ENCODE measurements around the gene RNF128. TPM values are rescaled to one million over a fixed set of nuclear protein-coding genes. Genes with fewer than 3 reads are reported as not detected.

The RNF128 gene, protein sequence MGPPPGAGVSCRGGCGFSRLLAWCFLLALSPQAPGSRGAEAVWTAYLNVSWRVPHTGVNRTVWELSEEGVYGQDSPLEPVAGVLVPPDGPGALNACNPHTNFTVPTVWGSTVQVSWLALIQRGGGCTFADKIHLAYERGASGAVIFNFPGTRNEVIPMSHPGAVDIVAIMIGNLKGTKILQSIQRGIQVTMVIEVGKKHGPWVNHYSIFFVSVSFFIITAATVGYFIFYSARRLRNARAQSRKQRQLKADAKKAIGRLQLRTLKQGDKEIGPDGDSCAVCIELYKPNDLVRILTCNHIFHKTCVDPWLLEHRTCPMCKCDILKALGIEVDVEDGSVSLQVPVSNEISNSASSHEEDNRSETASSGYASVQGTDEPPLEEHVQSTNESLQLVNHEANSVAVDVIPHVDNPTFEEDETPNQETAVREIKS
- 0.17 TPM in 1 of 2 replicates, not detected in the other for total RNA-seq (2021)
- percentile 8 among the genes with signal in this experiment for Bru-seq, nascent RNA
- percentile 10 among the genes with signal in this experiment for BruChase-seq, experiment 1, labeled RNA remaining after a 2-hour chase
- percentile 6 among the genes with signal in this experiment for BruChase-seq, experiment 2, labeled RNA remaining after a 6-hour chase
- long read RNA-seq: 0 reads

DNA sequence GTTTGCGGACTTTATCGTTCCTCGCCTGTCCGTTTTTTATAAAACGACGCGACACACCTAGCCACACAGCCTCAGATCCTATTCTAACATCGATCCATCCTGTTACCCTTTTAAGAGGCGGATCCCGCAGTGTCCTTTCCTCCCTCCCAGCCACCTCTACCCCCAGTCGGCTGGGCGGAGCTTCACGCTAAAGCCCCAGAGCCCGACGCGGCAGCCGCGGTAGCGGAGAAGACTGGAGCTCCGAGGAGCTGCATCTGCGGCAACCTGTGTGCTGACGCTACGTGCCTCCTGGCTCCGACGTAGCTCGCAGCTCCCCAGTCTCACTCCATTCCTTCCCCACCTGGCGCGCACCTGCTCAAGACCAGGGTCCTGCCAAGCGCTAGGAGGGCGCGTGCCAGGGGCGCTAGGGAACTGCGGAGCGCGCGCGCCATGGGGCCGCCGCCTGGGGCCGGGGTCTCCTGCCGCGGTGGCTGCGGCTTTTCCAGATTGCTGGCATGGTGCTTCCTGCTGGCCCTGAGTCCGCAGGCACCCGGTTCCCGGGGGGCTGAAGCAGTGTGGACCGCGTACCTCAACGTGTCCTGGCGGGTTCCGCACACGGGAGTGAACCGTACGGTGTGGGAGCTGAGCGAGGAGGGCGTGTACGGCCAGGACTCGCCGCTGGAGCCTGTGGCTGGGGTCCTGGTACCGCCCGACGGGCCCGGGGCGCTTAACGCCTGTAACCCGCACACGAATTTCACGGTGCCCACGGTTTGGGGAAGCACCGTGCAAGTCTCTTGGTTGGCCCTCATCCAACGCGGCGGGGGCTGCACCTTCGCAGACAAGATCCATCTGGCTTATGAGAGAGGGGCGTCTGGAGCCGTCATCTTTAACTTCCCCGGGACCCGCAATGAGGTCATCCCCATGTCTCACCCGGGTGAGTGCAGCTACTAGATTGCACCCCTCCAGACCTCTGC is at the start of gene RNF128:
Gene RNF128, plus strand, starts transcription at position 217 of the 953 bp plus-strand sequence. Its CDS starts 213 bp downstream, at position 430.
- Histone ChIP-seq H3K9me2 (ENCODE audit: insufficient read depth) (no peaks in the 10 kb centered on the region), H3K79me2 (ENCODE audit: low read depth) (no peaks in the 10 kb centered on the region), H3K4me1 (replicated peaks; ENCODE audit: insufficient read depth) (no peaks in the 10 kb centered on the region; the same call in 1 of the 2 replicates), H3K4me3 (peak within 1 kb of the TSS; percentile 71), H3K36me3 (ENCODE audit: low read depth) (no peaks in the 10 kb centered on the region), H3K9me3 (ENCODE audit: insufficient read depth, low read depth) (no peaks in the 10 kb centered on the region), H3K4me2 (peak within 1 kb of the TSS; percentile 92), H4K20me1 (ENCODE audit: insufficient read depth) (no peaks in the 10 kb centered on the region), H3K27me3 (ENCODE audit: insufficient read depth, low read depth) (no peaks in the 10 kb centered on the region), H3F3A (ENCODE audit: insufficient read depth, low read depth) (no peaks in the 10 kb centered on the region; the same call in 1 of the 2 replicates), H2AFZ (peak within 1 kb of the TSS; percentile 92), H3K27ac (no peak within 1 kb of the TSS)
- DNase-seq: peak; percentile 16 to 42
- TF ChIP-seq, protein P1, sequence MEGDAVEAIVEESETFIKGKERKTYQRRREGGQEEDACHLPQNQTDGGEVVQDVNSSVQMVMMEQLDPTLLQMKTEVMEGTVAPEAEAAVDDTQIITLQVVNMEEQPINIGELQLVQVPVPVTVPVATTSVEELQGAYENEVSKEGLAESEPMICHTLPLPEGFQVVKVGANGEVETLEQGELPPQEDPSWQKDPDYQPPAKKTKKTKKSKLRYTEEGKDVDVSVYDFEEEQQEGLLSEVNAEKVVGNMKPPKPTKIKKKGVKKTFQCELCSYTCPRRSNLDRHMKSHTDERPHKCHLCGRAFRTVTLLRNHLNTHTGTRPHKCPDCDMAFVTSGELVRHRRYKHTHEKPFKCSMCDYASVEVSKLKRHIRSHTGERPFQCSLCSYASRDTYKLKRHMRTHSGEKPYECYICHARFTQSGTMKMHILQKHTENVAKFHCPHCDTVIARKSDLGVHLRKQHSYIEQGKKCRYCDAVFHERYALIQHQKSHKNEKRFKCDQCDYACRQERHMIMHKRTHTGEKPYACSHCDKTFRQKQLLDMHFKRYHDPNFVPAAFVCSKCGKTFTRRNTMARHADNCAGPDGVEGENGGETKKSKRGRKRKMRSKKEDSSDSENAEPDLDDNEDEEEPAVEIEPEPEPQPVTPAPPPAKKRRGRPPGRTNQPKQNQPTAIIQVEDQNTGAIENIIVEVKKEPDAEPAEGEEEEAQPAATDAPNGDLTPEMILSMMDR (conservative IDR thresholded peaks at IDR 0.05): no peak
- no peak for TF ChIP-seq EZH2 (IDR thresholded peaks at IDR 0.05; ENCODE audit: low read depth)
- POLR2A ChIA-PET (ENCODE audit: unreplicated experiment): no interaction called here
- BruUV-seq (replicated peaks): no TSS peak
- intact Hi-C loops (cut with micrococcal nuclease; ENCODE audit: unreplicated experiment): no loop called here
- CTCF ChIA-PET: no interaction called here

- H3K4me3 ChIP-seq: no peak overlapping the region
- H3K4me2 ChIP-seq: no peak overlapping the region
- H3K27me3 ChIP-seq (ENCODE audit: insufficient read depth, low read depth): no peaks in the 10 kb centered on the region
- TF ChIP-seq EZH2 (IDR thresholded peaks at IDR 0.05; ENCODE audit: low read depth): no peak
- TF ChIP-seq, protein P1 (conservative IDR thresholded peaks at IDR 0.05): no peak
- no peak overlapping the region for H2AFZ ChIP-seq
- intact Hi-C loops (cut with micrococcal nuclease; ENCODE audit: unreplicated experiment): no loop called here
- no peaks in the 10 kb centered on the region for H3K9me2 ChIP-seq (ENCODE audit: insufficient read depth)
- ChIA-PET CTCF (no interaction called here), POLR2A (ENCODE audit: unreplicated experiment) (no interaction called here)
- DNase-seq: no peak
- no peaks in the 10 kb centered on the region for H4K20me1 ChIP-seq (ENCODE audit: insufficient read depth)
- H3K27ac ChIP-seq: no peak overlapping the region
- no peaks in the 10 kb centered on the region for H3K4me1 ChIP-seq (replicated peaks; ENCODE audit: insufficient read depth)
- no peaks in the 10 kb centered on the region for H3F3A ChIP-seq (ENCODE audit: insufficient read depth, low read depth)
- H3K36me3 ChIP-seq (ENCODE audit: low read depth): no peaks in the 10 kb centered on the region
- no TSS peak for BruUV-seq (replicated peaks)
- no peaks in the 10 kb centered on the region for H3K79me2 ChIP-seq (ENCODE audit: low read depth)
- H3K9me3 ChIP-seq (ENCODE audit: insufficient read depth, low read depth): no peaks in the 10 kb centered on the region
Measured at GRCh38 chrX:106680716-106681115, 45.8 kb upstream of the RNF128 start.

DNA sequence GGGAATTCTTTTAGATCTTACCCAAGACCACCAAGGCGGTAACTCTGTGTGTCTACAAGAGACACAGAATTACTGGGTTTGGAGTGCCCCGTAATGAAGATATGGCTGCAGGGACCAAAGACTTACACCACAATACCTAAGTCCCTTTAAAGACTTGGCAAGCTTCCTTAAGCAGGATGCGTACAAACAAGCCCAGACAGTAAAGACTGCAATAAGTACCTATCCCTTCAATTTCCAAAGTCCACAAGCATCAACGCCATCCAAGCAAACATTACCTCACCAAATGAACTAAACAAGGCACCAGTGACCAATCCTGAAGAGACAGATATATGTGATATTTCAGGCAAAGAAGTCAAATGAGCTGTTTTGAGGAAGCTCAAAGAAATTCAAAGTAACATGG is 42.3 kb upstream of the RNF128 start:
- Histone ChIP-seq H4K20me1 (ENCODE audit: insufficient read depth) (no peaks in the 10 kb centered on the region), H3K36me3 (ENCODE audit: low read depth) (no peaks in the 10 kb centered on the region), H3K27ac (no peak overlapping the region), H3K79me2 (ENCODE audit: low read depth) (no peaks in the 10 kb centered on the region), H3K9me3 (ENCODE audit: insufficient read depth, low read depth) (no peaks in the 10 kb centered on the region), H3F3A (ENCODE audit: insufficient read depth, low read depth) (no peaks in the 10 kb centered on the region), H3K27me3 (ENCODE audit: insufficient read depth, low read depth) (no peaks in the 10 kb centered on the region), H3K4me2 (no peak overlapping the region), H3K4me3 (no peak overlapping the region), H3K4me1 (replicated peaks; ENCODE audit: insufficient read depth) (no peaks in the 10 kb centered on the region), H2AFZ (no peak overlapping the region), H3K9me2 (ENCODE audit: insufficient read depth) (no peaks in the 10 kb centered on the region)
- BruUV-seq (replicated peaks): no TSS peak
- CTCF ChIA-PET: no interaction called here
- POLR2A ChIA-PET (ENCODE audit: unreplicated experiment): no interaction called here
- TF ChIP-seq EZH2 (IDR thresholded peaks at IDR 0.05; ENCODE audit: low read depth): no peak
- TF ChIP-seq, protein P1 (conservative IDR thresholded peaks at IDR 0.05): no peak
- DNase-seq: no peak
- intact Hi-C loops (cut with micrococcal nuclease; ENCODE audit: unreplicated experiment): no loop called here

All from PC-9 (cell line).